HG03196 (cell line): ENCODE measurements around the gene KIAA0513.
A peak's percentile ranks its signal among the peaks of the same experiment; 100 is the strongest.

Experiments used
- ATAC-seq: cut with Tn5 transposase; IDR thresholded peaks from one replicate; pipeline ENCODE4 v1.9.1; 2021; ENCODE audit not compliant: unreplicated experiment

The KIAA0513 gene

GRCh38 chr16:85027349-85027957 lies at the start of gene KIAA0513:
TSS of gene KIAA0513 (plus strand) at chr16:85027795. CDS start at chr16:85067072, 39,277 bp downstream.
- peak; percentile 83 for ATAC-seq

- ATAC-seq = no peak
These were observed 48.1 kb upstream of the KIAA0513 start for GRCh38 chr16:84979516-84979915.

- ATAC-seq = no peak
These were observed 45.2 kb upstream of the KIAA0513 start for GRCh38 chr16:84982434-84982833.

GRCh38 chr16:84985079-84986065 lies 42.2 kb upstream of the KIAA0513 start:
- ATAC-seq = no peak

GRCh38 chr16:84986102-84986501 lies 41.5 kb upstream of the KIAA0513 start:
- no peak for ATAC-seq

GRCh38 chr16:84986879-84987278 lies 40.7 kb upstream of the KIAA0513 start:
- no peak for ATAC-seq

- ATAC-seq = no peak
These were observed 39.1 kb upstream of the KIAA0513 start for GRCh38 chr16:84988328-84989080.

- ATAC-seq = no peak
These were observed 37.6 kb upstream of the KIAA0513 start for GRCh38 chr16:84989749-84990620.

- ATAC-seq = no peak
These were observed 36.8 kb upstream of the KIAA0513 start for GRCh38 chr16:84990782-84991181.

GRCh38 chr16:84992717-84993075 lies 34.9 kb upstream of the KIAA0513 start:
- ATAC-seq = no peak

GRCh38 chr16:84993926-84994325 lies 33.7 kb upstream of the KIAA0513 start:
- no peak for ATAC-seq

- no peak for ATAC-seq
These were observed 31.9 kb upstream of the KIAA0513 start for GRCh38 chr16:84995663-84996062.

GRCh38 chr16:84996365-84996764 lies 31.2 kb upstream of the KIAA0513 start:
- ATAC-seq = no peak

GRCh38 chr16:84999200-84999599 lies 28.4 kb upstream of the KIAA0513 start:
- no peak for ATAC-seq

- ATAC-seq = no peak
These were observed 27.6 kb upstream of the KIAA0513 start for GRCh38 chr16:84999857-85000480.

- ATAC-seq = no peak
These were observed 25.5 kb upstream of the KIAA0513 start for GRCh38 chr16:85002099-85002541.

GRCh38 chr16:85002608-85003007 lies 25.0 kb upstream of the KIAA0513 start:
- ATAC-seq = no peak

GRCh38 chr16:85003076-85003475 lies 24.5 kb upstream of the KIAA0513 start:
- no peak for ATAC-seq

- no peak for ATAC-seq
These were observed 23.6 kb upstream of the KIAA0513 start for GRCh38 chr16:85003725-85004586.
